Stimulated activated CD8-positive, alpha-beta memory T cell treated with anti-CD3 and anti-CD28 coated beads, Interleukin-2, amount 100 ng/mL, for 48 hours (primary cell): Measurements from ENCODE around the gene GPR21.

Source experiments
- DNase-seq, 2 donors: peaks; one replicate each; pipeline ENCODE4 v3.0.0-alpha.2; 2020; ENCODE audit warnings: low read depth in 2 of 2

GPR21 gene, protein sequence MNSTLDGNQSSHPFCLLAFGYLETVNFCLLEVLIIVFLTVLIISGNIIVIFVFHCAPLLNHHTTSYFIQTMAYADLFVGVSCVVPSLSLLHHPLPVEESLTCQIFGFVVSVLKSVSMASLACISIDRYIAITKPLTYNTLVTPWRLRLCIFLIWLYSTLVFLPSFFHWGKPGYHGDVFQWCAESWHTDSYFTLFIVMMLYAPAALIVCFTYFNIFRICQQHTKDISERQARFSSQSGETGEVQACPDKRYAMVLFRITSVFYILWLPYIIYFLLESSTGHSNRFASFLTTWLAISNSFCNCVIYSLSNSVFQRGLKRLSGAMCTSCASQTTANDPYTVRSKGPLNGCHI

DNA sequence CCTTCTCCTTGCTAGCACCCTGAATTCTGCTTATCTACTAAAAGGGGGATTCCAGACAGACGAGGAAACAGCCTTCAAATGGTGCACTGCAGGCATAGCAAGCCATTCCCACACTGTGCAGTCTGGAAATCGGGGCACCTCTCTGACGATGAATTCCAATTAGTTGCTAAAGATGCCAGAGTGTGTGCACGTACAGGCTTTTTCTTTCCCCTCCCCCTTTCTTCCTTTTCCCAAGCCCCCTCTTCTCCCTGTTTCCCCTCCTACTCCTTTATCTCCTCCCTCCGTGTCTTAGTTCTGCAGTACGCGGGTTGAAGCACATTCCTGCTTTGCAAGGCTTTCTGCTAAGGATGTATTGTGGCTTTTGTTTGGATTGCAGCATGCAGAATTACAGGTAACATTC is at the start of gene GPR21:
Gene GPR21 (plus strand): TSS at position 316 of the 400 bp plus-strand sequence. CDS start 900 bp downstream, outside the sequence.
- no peak for DNase-seq

GRCh38 chr9:122986010-122986409 is 47.5 kb upstream of the GPR21 start:
- no peak for DNase-seq

GRCh38 chr9:122988141-122988540 is 45.3 kb upstream of the GPR21 start:
- DNase-seq = no peak

DNA sequence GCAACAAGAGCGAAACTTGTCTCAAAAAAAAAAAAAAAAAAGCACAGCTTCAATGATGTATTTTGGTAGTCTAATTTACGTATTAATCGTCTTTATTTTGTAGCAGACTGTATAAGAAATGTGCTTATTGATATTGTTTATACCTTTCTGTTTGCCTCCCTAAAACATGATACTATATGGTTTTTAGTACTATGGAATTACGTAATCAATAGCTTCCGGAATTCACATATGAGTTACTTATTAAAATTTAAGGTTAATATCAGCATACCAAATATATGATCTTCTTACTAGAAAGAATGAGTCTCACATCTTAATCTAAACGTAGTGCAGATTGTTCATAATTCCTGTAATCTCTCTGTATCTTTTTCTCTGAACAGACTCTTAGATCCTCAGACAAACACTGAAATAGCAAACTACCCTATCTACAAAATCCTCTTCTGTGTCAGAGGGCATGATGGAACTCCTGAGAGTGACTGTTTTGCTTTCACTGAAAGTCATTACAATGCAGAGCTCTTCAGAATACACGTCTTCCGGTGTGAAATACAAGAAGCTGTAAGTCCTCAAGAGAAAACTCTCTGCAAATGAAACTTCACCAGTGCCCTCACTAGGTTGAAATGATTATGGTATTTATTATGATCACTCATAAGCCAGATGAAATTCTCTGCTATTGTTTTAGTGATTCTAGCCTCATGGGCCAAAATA is 44.4 kb upstream of the GPR21 start:
- DNase-seq = no peak

- DNase-seq = peak in 1 of 2 donors; percentile 12
Measured at GRCh38 chr9:122991370-122991830, 42.1 kb upstream of the GPR21 start.

GRCh38 chr9:122996586-122996985 is 36.9 kb upstream of the GPR21 start:
- DNase-seq = no peak

- no peak for DNase-seq
Measured at GRCh38 chr9:122998448-122998847, 35.0 kb upstream of the GPR21 start.

DNA sequence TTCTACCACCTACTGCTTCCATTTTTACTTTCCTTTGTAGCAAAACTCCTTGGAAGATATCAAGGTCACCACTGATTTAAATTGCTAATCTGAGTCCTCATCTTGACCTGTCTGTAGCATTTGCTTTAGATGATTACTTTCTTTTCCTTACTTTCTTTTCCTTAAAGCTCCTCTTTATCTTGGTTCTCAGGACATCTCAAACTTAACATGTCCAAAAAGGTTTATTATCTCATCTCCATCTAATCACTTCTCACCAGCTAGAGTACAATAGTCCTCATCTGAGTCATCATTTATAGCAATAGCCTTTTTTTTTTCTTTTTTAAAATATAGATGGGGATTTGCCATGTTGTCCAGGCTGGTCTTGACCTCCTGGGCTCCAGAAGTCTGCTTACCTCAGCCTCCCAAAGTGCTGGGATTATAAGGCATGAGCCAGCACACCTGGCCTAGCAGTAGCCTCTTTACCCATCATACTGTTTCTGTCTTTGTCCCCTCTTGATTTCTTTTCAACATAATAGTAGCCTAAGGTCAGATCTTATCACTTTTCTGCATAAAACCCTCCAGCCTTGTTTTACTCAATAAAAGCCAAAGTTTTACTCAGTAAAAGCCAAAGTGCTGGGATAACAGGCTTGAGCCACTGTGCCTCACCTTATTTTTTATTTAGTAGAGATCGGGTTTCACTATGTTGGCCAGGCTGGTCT is 32.9 kb upstream of the GPR21 start:
- DNase-seq = no peak

DNA sequence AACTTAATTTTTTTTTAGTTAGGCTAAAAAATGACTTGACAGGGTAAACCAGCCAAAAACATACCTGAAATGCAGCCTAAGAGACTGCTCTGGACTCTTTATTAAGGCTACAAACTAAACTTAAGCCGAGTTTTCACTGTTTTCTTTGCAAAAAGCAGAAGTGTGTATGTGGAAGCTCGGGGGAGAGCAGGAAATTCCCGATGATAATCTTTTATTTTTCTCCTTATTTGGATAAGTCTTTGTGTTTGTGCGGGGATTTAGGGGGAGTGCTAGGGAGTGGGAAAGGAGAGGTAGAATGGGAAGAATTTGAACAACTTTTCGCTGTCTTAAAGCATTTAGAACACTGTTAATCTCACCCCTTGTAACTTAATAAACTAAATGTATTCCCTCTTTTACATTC is 30.7 kb upstream of the GPR21 start:
- DNase-seq = no peak

- no peak for DNase-seq
Measured at GRCh38 chr9:123003466-123003865, 30.0 kb upstream of the GPR21 start.

GRCh38 chr9:123005964-123006363 is 27.5 kb upstream of the GPR21 start:
- no peak for DNase-seq

GRCh38 chr9:123007269-123007668 is 26.2 kb upstream of the GPR21 start:
- no peak for DNase-seq

GRCh38 chr9:123008909-123009308 is 24.6 kb upstream of the GPR21 start:
- no peak for DNase-seq

DNA sequence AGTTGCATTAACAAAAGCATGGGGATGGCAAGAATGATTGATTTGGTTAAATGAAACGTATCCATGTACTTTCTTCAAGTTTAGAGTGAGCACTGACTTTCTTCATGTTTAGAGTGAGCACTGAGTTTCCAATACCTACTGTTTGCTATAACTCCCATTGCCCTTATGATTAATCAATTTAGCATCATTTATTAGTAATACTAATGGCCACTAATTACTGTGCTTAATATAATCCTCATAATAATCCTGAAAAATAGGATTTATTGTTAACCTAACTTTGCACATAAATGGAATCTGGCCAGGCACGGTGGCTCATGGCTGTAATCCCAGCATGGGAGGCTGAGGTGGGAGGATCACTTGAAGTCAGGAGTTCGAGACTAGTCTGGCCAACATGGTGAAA is 22.1 kb upstream of the GPR21 start:
- DNase-seq = no peak

GRCh38 chr9:123011878-123012528 is 21.5 kb upstream of the GPR21 start:
- no peak for DNase-seq

- no peak for DNase-seq
Measured at GRCh38 chr9:123016631-123017030, 16.8 kb upstream of the GPR21 start.

- DNase-seq = no peak
Measured at GRCh38 chr9:123020796-123021195, 12.7 kb upstream of the GPR21 start.

GRCh38 chr9:123026425-123026824 is 7.0 kb upstream of the GPR21 start:
- no peak for DNase-seq

DNA sequence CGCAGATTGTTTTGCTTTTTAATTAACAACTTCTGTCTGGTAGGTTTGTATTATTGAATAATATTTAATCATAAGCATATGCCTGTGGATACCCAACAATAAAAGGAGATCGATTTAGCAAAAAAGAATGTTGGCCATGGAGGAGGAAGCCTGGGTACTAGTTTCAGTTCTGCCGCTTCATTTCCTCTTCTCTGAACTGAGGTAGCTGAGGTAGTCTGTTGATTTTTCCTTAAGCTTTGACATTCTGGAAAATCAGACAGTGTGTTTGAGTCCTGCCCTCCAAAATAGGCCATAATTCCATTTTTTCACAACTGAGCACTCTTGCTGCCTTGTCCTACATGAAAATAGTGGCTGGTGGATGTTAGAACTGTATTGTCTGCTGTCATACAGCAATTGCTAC is 6.0 kb upstream of the GPR21 start:
- no peak for DNase-seq

DNA sequence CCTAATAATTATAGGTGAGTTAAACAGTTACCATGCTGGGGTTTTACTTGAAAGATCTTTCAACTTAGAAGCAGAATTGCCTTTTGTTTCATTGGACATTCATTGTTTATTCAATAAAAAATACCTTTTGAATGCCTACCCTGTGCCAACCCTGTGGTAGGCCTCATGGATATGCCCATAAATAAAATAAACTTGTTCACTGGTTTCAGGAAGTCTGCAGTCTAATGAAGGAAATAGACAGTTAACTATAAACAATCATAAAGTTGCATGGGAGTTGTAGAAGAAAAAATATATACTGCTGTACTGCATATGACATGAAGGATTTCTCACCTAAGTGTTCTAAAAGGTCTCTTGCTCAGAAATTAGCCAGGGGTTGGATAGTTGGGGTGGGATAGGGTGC is 5.3 kb upstream of the GPR21 start:
- no peak for DNase-seq

DNA sequence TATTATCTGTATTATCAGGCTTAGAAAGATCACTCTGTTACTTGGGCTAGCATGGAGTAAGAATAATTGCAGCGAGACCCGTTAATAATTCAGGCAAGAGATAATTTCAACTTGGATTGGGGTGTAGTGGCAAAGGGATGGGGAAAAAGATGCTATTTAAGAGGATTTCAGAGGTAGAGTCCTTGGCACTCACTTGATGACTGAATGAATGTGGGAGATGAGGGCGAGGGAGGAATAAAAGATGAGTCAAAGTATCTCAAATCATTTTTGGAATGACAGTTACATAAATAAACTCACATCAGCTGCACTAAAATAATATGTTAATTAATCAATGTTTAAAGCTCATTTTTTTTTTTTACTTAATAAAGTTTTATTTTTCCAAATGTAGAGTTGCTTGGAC is 4.5 kb upstream of the GPR21 start:
- no peak for DNase-seq

- no peak for DNase-seq
Measured at GRCh38 chr9:123031963-123032362, 1.5 kb upstream of the GPR21 start.
